Epithelial cell of proximal tubule (primary cell): ENCODE results near the gene MYB. TPM values are rescaled to one million over a fixed set of nuclear protein-coding genes. Genes with fewer than 3 reads are reported as not detected.
A peak's percentile ranks its signal among the peaks of the same experiment; 100 is the strongest.

Source experiments
- DNase-seq: peaks from one replicate; pipeline ENCODE4 v3.0.0-alpha.2; 2011; ENCODE audit warnings: low read depth
- H3K4me3 ChIP-seq: 2 replicates; pipeline ENCODE4 v1.5.1; 2011; ENCODE audit warnings: low read depth, mild to moderate bottlenecking, low read length
- total RNA-seq: library from RNA; depleted of rRNA; stranded (reverse); fragments of >200 nt; gene quantifications from 2 replicates; pipeline ENCODE4 v1.2.3, GENCODE V29; 2015
- TF ChIP-seq, protein P1 (sequence below): conservative IDR thresholded peaks from 2 replicates; pipeline ENCODE4 v1.5.1; 2012; ENCODE audit warnings: low read depth, mild to moderate bottlenecking, low read length

Gene MYB
- total RNA-seq, 1 donor from 2014 or later = 1.4 TPM

DNA sequence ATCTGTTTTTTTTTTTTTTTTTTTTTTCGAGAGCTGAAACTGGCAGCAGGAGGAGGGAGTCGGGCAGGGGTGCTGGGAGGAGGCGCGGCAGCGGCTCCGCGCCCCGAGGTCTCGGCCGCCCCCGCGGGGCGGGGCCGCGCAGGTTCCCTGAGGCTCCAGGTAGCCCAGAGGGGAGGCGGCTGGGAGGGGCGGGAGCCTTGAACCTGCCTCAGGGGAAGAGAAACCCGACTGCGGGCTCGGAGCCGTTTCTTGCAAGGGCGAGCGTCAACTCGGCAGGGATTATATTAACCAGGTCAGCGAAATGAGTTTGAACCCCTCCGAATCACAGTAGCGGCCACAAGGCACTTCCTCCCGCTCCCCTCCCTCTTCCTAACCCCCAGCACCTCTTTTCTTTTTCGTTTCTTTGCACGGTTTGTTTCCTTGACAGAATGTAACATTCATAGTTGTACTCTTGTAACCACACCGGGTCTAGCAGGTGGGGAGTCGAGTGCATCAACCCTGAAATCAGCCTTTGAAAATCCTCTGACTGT is 2.0 kb downstream of the MYB start:
- no peak for DNase-seq
- H3K4me3 ChIP-seq = peak overlapping the region; percentile 51
- TF ChIP-seq, protein P1, sequence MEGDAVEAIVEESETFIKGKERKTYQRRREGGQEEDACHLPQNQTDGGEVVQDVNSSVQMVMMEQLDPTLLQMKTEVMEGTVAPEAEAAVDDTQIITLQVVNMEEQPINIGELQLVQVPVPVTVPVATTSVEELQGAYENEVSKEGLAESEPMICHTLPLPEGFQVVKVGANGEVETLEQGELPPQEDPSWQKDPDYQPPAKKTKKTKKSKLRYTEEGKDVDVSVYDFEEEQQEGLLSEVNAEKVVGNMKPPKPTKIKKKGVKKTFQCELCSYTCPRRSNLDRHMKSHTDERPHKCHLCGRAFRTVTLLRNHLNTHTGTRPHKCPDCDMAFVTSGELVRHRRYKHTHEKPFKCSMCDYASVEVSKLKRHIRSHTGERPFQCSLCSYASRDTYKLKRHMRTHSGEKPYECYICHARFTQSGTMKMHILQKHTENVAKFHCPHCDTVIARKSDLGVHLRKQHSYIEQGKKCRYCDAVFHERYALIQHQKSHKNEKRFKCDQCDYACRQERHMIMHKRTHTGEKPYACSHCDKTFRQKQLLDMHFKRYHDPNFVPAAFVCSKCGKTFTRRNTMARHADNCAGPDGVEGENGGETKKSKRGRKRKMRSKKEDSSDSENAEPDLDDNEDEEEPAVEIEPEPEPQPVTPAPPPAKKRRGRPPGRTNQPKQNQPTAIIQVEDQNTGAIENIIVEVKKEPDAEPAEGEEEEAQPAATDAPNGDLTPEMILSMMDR = no peak

DNA sequence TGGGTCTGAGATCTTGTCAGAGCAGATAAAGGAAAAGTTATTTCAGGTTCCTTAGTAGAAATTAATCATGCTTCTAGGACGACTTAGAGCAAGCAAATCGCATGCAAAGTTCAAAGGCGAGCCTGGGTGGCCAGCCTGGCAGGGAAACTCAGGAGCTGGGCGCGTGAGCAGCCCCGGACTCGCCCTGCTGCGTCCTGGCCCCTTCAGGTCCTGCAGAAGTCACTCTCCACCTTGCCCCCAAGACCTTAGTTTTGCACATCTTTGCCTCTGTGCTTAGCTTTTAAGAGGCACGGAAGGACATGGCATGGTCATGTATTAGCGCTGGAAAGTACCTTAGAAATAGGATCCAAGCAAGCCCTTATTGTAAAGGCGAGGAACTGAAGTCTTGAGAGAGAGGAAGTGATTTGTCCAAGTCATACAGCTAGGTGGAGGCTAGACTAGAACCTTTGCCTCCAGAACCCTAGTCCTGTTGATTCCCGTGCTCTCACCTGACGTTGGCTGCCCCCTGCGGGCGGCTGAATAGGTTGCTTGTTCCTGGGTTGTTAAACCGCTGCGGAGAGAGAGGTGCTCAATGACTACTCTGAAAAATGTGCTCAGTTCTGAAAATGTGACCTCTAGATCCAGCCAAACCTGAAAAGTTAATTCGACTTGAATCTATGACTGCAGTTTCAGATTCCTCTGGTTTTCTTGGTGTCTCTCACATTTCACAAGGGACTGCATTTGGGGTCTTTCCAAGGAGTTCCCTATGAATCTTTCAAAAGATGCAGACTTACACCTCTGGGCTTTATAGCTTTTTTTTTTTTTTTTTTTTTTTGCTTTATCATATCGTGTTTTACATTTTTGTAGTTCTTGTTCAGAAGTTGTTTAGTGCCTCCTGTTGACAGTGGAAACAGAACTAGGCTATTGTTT is 2.7 kb downstream of the MYB start:
- DNase-seq = no peak
- peak overlapping the region; percentile 51 for H3K4me3 ChIP-seq
- TF ChIP-seq, protein P1 = peak; percentile 77

DNA sequence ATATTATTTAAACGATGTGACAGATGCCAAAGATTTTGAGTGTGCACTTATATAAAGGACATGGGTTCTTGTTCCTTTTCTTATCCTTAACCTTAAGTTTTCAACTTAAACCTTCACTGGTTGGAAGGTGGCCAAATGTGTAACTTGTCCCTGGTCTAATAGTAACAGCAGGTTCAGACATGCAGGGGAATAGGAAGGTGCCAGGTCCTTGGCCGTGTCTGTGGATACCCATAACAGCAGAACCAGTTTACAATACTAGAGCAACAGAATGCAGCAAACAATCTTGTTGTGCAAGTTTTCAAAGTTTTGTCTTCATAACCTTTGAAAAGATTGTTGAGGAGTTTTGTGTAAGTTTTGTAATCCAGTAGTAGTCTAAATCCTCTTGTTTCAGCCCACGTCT is 4.4 kb downstream of the MYB start:
- TF ChIP-seq, protein P1 = no peak
- H3K4me3 ChIP-seq = no peak overlapping the region
- DNase-seq = no peak

DNA sequence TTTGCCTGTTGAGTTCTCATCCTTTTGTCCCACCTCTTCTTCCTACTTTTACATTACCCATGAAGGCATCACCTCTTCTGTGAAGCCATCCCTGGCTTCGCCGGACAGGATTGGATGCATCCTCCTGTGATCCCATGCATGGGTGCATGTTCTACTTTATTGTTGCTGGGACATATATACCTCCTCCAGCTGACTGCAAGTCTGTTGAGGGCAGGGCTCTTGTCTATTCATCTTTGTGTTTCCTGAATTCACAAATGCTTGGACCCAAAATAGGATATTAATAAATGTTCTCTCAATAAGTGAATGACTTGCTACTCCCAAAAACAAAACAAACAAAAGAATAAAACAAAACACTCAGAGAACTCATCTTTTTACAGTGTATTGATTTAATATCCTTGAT is 5.1 kb downstream of the MYB start:
- TF ChIP-seq, protein P1 = no peak
- H3K4me3 ChIP-seq = no peak overlapping the region
- DNase-seq = no peak

DNA sequence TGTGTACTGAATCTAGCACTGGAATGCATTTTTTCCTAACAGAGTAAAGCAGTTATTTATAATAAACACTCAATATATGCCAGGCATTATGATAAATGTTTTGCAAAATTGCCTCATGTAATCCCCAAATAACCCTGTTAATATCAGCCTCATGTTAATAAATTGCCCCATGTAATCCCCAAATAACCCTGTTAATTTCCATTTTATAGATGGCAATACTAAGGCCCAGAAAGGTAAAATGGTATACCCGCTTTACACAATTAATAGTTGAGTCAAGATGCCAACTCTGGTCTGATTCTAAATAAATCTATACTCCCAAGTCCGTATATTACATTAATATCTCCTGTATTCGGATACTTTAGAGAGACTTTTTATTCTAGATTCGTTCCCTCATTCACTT is 6.3 kb downstream of the MYB start:
- TF ChIP-seq, protein P1 = no peak
- no peak overlapping the region for H3K4me3 ChIP-seq
- no peak for DNase-seq

DNA sequence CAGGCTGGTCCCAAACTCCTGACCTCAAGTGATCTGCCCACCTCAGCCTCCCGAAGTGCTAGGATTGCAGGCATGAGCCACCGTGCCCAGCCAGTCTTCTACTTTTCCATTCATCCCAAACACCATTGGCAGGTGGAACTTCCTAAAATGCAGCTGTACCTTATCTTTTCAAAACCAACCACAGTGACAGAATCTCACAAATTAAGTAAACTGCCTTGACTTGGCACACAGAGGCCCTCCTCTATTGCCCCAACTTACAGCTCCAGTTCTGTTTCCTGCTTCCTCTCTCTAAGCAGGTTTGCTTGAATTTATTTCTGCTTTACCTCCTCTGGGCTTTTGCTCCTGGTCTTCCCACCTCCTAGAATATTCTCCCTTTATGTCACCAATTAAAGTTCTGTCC is 7.6 kb downstream of the MYB start:
- no peak overlapping the region for H3K4me3 ChIP-seq
- no peak for DNase-seq
- TF ChIP-seq, protein P1 = no peak
